OCI-LY1 (cell line): ENCODE data around the gene CCDC142.

Source experiments
- EZH2 ChIP-seq: fragments of 200-600 bp; sonication (generic), shearing (Covaris generic); IDR thresholded peaks from 2 replicates; pipeline ENCODE4 v1.8.0; 2017; ENCODE audit warnings: borderline replicate concordance, mixed run types, mild to moderate bottlenecking, antibody characterized with exemption, low read length, moderate library complexity, mixed read lengths
- TF ChIP-seq, protein P1 (sequence below): fragments of 200-600 bp; sonication (generic), shearing (Covaris generic); IDR thresholded peaks from 2 replicates; pipeline ENCODE4 v1.5.1; 2017; ENCODE audit warnings: mild to moderate bottlenecking, antibody characterized with exemption, low read length, moderate library complexity, mixed read lengths

DNA sequence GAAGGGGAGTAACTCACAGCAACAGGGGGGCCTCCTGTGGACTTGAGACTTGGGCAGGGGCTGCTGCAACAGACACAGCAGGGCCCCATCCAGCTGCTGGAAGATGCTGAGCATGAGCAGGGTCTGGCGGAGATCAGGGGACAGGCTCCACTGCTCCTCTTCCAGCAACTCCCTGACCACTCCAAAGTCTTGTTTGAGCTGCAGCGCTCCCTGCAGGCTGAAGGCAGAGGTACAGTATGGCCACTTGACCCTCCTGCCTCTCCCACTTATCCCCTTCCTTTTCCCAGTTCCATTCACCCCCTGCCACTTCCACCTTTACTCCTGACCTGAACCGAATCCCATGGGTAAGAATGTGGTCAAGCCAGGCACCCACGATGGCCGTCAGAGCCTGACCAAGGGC lies 7.9 kb downstream of the CCDC142 start:
- TF ChIP-seq, protein P1, sequence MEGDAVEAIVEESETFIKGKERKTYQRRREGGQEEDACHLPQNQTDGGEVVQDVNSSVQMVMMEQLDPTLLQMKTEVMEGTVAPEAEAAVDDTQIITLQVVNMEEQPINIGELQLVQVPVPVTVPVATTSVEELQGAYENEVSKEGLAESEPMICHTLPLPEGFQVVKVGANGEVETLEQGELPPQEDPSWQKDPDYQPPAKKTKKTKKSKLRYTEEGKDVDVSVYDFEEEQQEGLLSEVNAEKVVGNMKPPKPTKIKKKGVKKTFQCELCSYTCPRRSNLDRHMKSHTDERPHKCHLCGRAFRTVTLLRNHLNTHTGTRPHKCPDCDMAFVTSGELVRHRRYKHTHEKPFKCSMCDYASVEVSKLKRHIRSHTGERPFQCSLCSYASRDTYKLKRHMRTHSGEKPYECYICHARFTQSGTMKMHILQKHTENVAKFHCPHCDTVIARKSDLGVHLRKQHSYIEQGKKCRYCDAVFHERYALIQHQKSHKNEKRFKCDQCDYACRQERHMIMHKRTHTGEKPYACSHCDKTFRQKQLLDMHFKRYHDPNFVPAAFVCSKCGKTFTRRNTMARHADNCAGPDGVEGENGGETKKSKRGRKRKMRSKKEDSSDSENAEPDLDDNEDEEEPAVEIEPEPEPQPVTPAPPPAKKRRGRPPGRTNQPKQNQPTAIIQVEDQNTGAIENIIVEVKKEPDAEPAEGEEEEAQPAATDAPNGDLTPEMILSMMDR, result peak; percentile 43
- TF ChIP-seq EZH2, result no peak
